Epithelial cell of esophagus (primary cell): ENCODE data around the gene ZNF445.

ENCODE experiments used
- DNase-seq: peaks from one replicate; pipeline ENCODE4 v3.0.0; 2010; ENCODE audit warnings: low read depth
- H3K4me3 ChIP-seq: 2 replicates; pipeline ENCODE4 v1.5.1; 2011; ENCODE audit warnings: mild to moderate bottlenecking, low read length, control low read depth
- TF ChIP-seq, protein P1 (sequence below): IDR thresholded peaks from 2 replicates; pipeline ENCODE4 v1.5.1; 2011; ENCODE audit warnings: low read depth, mild to moderate bottlenecking, low read length, control low read depth, inconsistent platforms; ENCODE audit not compliant: insufficient read depth; ENCODE audit errors: missing control alignments

Gene ZNF445

DNA sequence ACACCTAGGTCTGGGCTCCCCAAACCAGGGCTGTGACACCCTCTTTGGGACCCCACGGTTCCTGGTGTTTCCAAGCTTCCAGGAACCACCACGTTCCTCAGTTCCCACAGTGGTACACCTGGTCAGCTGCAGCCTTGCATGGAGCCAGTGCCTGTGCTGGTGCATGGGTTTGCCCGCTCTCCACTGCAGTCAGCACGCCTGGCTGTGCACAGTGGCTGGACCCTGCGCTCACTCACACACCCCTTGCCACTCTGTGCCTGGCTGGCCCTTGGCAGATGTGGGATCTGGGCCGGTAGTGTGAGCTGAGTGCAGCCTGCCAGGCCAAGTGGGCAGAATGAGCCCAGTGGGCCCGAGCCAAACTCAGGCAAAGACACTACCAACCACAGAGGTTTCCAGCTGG is 90.1 kb downstream of the ZNF445 start:
- DNase-seq, result no peak
- no peak overlapping the region for H3K4me3 ChIP-seq
- TF ChIP-seq, protein P1, sequence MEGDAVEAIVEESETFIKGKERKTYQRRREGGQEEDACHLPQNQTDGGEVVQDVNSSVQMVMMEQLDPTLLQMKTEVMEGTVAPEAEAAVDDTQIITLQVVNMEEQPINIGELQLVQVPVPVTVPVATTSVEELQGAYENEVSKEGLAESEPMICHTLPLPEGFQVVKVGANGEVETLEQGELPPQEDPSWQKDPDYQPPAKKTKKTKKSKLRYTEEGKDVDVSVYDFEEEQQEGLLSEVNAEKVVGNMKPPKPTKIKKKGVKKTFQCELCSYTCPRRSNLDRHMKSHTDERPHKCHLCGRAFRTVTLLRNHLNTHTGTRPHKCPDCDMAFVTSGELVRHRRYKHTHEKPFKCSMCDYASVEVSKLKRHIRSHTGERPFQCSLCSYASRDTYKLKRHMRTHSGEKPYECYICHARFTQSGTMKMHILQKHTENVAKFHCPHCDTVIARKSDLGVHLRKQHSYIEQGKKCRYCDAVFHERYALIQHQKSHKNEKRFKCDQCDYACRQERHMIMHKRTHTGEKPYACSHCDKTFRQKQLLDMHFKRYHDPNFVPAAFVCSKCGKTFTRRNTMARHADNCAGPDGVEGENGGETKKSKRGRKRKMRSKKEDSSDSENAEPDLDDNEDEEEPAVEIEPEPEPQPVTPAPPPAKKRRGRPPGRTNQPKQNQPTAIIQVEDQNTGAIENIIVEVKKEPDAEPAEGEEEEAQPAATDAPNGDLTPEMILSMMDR, result no peak
